TTC549 (cell line): ENCODE results near the gene PSMD6.

Source experiments
- FAIRE-seq: peaks from 2 replicates; lab custom pipeline; 2012; peaks lifted over from hg19 to GRCh38; lab: Jason Lieb, UNC

The PSMD6 gene

GRCh38 chr3:64008487-64009351 lies 14.6 kb downstream of the PSMD6 start:
- no peak for FAIRE-seq

DNA sequence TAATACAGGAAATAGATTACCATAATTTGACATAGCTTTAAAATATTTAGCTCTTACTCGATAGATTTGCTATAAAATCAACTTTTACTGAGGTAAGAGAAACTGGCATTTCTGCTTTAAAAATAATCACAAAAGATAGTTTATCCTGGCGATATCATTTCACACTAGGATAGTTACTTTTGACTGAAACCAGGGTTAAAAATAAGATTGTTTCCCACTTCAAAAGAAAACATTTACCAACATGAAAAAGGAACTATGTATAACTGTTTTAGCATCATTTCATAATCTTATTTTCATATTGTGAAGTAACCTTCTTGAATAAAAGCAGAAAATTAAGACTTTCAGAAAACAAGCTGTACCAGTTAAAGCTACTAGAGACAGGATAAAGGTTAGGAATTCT lies 15.3 kb downstream of the PSMD6 start:
- no peak for FAIRE-seq

GRCh38 chr3:64003589-64003988 lies 19.7 kb downstream of the PSMD6 start:
- no peak for FAIRE-seq

GRCh38 chr3:64002233-64002632 lies 21.1 kb downstream of the PSMD6 start:
- no peak for FAIRE-seq

DNA sequence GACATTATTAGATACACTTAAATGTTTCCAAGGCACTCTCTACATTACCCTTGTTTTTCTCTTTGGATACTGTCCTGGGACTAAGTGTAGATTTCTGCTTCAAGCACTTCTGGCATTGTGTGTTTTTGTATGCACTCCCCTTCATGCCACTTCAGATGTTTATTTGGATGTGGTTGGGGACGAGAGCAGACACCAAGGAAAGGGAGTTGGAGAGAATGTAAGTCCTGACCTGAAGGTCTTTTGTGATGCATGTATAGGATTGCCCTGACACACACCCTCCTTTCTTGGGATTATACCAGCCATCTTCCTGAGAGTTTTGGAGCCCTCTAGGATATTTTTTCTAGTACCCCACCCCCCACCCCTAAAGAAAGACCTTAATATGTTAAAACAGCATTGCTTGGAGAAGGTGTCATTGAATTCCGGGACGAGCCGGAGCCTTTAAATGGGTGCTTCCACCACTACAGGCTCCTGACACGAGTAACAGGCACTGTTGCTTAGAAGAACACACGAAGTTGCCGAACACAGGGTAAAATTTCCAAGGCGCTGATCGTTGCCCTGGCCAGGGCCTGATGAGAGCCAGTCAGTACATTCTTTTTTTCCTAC lies 22.7 kb downstream of the PSMD6 start:
- FAIRE-seq, result no peak

DNA sequence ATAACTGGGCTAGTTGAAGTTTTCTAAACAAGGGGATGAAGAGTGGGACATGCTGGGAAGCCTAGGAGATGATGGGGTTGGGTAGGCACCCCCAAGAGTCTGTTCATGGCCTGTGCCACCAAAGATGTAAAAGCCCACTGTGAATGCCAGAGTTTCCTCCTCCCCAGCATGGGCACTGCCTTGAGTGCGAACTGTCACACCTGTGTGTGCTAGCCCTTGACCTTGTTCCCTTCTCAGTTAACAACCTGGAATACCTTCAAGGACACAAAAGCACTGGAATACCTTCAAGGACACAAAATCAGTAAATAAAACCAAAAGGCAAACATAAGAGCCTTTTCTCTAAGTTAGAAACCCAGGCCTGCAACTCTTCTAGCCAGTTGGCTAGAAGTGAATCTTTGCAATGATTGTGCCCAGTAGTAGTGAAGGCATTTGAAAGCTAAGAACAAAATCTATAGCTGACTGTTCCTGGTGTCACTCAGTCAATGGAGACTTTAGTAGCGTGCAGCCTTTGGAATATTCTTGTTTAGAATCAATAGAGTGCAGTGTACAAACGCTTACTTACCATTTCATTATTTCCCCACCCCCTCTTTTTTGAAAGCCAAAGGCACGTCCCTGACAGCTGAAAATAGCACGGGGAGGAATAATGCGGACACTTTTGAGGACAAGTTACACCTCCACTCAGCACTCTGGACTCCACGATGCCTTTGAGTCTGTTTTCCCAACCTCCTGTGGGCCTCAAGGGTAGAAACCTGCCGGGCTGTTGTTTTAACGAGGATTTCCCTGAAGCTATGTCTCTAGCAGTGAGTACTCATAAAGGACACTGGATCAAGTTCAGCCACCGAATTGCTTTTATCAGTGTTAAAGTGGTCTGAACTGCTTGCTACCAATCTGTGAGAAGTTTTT lies 24.2 kb downstream of the PSMD6 start:
- no peak for FAIRE-seq

DNA sequence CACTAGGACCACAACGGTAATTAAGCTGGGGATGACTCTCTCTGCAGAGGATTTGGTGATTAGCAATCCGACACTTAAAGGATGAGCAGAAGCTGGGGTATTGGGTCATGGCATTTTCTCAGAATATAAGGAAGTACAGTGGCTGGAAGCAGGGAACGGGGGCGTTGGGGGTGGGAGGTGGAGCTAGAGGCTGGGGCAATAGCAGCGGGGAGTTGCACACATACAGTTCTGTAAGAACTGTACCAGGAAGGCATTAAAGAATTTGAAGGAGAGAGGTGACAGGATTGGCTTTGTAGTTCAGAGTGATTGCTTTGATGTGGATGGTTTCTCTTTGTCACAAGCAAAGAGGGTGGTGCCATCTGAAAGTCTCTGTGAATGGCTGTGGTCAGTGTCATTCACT lies 28.2 kb downstream of the PSMD6 start:
- no peak for FAIRE-seq

DNA sequence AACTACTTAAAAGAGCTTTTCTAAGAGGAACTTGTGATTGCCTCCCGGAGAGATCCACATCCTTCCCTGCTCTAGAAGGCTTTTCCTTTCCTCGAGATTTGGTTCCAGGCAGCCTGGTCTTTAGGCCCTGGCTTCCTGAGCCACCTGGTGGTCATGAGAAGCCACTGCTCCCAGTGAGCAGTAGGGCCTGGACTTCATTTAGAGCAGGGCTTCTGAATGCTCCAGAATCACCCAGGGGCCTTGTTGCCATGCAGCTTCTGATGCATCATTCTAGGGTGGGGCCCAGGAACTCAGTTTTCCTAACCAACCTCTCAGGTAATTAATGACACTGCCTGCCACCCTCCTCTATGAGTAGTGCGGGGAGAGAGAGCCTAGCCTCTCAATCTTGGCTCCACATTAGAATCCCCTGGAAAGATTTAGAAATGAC lies 29.6 kb downstream of the PSMD6 start:
- no peak for FAIRE-seq

GRCh38 chr3:63992516-63993209 lies 30.6 kb downstream of the PSMD6 start:
- FAIRE-seq, result no peak

GRCh38 chr3:63991666-63992065 lies 31.6 kb downstream of the PSMD6 start:
- no peak for FAIRE-seq

GRCh38 chr3:63990733-63991132 lies 32.6 kb downstream of the PSMD6 start:
- FAIRE-seq, result no peak

DNA sequence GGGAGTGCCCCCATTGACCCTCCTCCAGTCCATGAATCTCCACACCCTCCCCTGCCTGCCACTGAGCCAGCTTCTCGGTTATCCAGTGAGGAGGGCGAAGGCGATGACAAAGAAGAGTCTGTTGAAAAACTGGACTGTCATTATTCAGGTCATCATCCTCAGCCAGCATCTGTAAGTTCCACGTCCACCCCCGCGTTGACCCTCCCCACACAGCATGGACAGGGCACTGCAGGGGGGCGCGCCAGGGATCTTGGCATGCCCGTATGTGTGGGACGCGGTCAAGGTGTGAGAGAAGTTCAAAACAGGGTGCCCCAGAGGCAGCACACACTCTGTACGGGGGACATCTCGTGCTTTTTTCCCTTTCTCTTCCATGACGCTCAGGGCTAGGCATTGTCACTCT lies 33.1 kb downstream of the PSMD6 start:
- no peak for FAIRE-seq

DNA sequence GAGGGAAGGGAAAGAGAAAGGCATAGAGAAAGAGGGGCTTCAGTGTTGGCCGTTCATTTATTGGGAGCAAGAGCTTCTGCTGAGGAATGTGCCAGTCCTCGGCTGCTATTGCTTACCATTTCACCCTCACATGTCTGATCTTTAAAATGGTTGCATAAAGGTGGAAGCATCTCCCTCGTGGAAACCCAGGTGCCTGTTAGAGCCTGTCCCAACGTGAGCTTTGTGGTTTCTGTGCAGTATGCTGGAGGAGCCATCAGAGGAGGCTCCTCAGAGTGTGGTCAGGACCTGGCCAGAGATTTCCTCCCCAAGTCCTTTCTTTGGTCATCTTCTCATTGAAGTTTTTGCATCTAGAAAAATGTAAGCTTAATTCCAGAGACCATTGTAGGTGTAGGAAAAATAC lies 34.4 kb downstream of the PSMD6 start:
- FAIRE-seq, result no peak

DNA sequence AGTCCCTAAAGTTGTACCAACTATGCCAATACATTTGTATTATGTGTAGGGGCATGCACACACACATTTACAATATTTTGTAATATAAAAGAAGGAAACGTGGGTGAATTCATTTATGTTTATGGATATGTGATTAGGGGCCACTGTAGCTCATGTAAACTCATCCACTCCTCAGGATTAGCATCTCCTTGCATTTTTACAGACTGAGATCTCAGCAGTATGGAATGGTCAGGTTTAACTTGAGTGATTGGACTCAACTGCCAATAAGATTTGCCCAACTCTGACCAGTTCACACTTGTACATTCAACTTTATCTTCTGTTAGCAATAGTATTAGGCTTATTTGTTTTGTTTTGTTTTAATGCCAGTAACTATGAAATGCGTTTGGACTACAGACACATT lies 36.5 kb downstream of the PSMD6 start:
- no peak for FAIRE-seq

GRCh38 chr3:63986146-63986545 lies 37.1 kb downstream of the PSMD6 start:
- no peak for FAIRE-seq

DNA sequence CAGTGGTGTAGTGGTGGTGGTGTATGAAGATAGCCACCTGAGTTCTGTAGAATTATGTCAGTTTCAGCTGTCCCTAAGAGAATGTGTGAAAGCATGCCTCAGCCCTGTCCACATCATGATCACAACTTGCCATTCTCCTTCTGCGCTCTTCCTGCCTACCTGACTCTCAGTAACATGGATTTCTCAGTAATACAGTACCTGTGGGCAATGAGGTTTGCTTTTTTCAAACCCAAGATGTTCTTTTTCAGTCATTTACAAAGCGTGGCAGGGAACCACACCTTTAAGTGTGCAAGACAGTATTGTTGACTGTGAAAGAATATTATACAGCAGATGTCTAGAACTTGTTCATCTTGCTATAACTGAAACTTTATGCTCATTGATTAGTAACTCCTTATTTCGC lies 38.9 kb downstream of the PSMD6 start:
- no peak for FAIRE-seq

GRCh38 chr3:63981980-63982379 lies 41.3 kb downstream of the PSMD6 start:
- no peak for FAIRE-seq

DNA sequence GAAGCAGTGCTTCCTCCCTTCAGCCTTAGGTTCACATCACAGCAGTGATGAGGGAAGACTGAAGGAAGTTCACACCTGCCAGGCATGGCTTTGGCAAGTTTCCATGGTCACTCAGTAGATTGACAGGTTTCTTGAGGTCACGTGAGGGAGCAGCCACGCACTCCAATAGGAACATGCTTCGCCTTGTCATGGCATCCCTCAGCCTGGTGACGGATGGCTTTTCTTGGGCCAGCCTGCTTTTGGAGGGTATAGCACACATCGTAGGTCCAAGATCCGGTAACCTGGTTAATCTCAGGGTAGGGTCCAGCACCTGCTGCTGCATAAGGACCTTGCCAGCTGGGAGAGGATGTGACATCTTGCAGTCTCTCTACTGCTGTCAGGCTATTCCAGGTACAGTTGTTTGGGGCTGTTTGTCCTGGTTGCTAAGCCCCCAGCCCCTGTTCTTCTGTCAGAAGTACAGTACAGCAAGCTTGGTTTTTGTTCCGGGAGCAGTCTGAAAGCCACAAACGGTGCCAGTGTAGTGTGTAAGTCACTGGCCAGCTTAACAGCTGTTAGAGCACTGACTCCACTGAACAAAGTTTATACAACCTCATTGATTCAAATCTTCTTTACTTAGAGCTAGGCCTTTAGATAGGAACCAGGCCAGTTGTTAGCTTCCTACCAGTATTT lies 42.3 kb downstream of the PSMD6 start:
- no peak for FAIRE-seq

DNA sequence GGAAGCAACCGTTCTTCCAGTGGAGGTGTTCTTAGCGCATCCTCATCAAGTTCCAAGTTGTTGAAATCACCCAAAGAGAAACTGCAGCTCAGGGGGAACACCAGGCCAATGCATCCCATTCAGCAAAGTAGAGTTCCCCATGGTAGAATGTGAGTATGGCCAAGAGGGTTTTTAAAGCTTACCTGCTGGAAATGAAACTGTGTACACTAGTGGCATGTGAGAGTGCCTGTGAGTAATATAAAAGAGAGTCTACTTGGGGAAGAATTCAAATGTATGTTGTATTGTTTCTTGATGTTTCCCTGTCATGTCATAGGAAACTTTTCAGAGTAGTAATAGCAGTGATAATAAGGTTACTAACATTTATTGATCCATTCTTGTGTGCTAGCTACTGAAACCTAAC lies 43.3 kb downstream of the PSMD6 start:
- FAIRE-seq, result no peak

DNA sequence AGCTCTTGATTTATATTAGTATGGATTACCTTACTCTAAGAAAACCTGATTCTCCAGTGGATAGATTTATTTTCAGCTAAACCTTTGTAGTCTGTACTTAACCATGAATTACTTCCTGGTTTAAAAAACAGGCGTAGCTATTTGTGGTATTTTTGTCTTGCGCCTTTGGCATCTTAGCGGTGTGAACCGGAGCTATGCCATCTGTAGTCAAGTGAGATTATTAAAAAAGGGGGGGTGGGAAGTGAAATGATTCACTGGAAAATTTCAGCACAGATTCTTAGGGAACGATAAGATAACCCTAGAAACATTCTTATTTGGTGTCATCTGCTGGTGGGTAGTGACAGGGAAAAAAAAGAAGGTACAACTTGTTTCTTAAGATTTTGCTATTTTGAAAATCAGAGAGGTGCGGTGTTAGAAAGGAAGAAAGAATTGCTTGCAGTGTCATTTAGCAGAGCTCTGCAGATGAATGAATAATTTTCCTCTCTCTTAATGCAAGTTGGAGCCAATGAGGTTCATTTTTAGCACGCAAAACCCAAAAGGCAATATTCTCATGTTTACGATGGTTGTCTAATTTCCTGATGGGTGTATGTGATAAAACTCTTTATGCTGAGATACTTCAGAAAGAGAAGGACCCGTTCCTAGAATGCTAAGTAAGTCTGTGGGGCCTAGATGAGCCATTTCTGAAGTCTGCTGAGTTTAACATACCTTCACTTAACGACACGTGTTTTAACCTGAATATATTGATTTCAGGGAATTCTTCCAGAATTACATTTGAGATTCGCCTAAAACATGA lies 44.0 kb downstream of the PSMD6 start:
- no peak for FAIRE-seq

GRCh38 chr3:63977893-63978292 lies 45.4 kb downstream of the PSMD6 start:
- FAIRE-seq, result no peak
